Stimulated activated CD4-positive, alpha-beta T cell treated with anti-CD3 and anti-CD28 coated beads, Interleukin-12 subunit alpha, Interleukin-12 subunit beta, amount 100 ng/mL, for 24 hours (primary cell): ENCODE measurements around the gene NAV2.
A peak's percentile ranks its signal among the peaks of the same experiment; 100 is the strongest.
"Not testable (repeated sequence)": the region's sequence is repeated elsewhere in the genome, so short reads cannot be mapped to it uniquely, and the experiment has no call there.

Source experiments
- DNase-seq, 2 experiments: peaks; one replicate each; pipeline ENCODE4 v3.0.0-alpha.2; 2020; ENCODE audit warnings: low read depth in 2 of 2

Gene NAV2

DNA sequence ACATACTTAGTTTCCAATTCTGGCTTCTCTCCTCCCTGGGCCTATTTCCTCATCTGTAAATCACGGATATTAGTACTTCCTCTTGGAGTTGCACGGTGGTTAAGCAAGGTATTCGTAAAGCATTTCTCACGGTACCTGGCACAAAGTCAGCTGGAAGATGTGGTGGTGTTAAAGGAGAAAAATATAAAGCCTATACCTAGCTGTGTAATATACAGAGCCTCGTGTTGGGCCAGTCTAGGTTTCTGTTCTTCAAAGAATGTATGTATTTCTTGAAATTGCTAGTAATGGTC lies 400.5 kb downstream of the NAV2 start:
- no peak for DNase-seq

GRCh38 chr11:20114588-20114987 lies 402.0 kb downstream of the NAV2 start:
- DNase-seq, result no peak

- no peak for DNase-seq
Measured at GRCh38 chr11:20116825-20117224, 404.2 kb downstream of the NAV2 start.

DNA sequence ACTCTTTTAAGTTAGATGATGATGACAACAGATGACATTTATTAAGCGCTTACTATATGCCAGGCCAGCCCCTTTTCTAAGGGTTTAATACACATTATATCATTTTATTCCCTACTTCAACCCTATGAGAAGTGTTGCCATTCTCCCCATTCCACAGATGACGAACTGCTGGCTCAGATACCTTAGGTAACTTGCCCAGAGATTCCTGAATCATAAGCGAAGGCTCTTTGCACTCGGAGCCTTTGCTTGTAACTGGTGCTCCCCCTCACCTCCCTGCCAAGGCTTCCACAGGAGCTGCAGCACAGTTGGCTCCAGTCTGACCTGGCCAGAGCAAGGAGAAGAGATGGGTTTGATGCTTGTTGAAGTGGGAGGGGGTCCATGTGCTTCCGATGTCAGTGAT lies 404.7 kb downstream of the NAV2 start:
- DNase-seq, result no peak

DNA sequence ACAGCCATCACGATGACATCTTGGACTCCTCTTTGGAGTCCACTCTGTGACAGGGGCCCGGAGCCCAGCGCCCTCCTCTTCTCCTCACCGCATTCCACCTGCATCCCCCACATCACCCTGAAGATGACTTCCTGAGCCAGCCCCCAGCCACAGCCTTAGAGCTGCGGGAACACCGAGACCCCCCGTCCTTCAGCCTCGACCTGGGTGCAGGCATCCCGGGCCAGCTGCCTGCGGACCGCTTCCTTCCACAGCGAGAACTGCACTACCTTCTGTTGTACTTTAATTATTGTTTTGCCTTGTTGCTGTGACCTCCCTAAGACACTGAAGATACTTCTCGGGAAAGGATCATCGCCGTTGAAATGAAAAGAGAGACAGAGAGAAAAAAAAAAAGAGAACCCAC lies 405.6 kb downstream of the NAV2 start:
- DNase-seq, result no peak

- DNase-seq, result no peak
Measured at GRCh38 chr11:20119315-20119714, 406.7 kb downstream of the NAV2 start.

DNA sequence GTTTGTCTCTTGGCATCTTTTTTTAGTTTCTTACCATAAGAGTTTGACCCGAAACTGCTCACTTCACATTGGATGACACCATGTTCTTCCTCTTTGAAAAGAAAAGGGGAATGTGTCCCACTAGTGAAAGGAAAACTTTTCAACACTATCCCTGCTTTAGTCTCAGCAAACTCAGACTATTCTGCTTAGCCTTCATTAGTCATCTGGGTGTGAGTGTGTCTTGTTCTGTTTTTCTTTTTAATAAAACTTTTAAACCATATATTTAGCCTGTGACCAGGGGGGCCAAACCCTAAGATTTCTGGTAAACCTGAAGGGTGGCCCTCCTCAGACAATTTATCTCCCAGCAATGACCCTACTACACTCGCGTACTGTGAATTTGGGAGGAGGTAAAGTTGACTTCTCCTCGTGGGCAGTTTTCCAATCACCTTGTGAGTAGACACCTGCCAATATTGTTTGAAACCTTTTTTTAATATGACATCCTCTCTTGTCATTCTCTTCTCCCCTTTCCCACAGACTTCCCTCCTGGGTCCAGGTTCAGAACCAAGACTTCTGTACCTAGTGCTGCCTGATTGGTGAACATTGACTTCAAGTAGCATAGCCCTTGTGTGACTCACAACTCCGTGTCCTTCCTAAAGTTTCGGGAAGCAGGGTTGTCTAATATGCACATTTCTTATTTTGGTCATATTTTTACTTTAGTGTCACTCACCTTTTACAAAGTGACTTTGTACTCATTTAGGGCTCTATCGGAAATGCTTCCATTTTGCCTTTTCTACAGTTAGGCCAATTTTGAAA lies 407.7 kb downstream of the NAV2 start:
- DNase-seq, result no peak

DNA sequence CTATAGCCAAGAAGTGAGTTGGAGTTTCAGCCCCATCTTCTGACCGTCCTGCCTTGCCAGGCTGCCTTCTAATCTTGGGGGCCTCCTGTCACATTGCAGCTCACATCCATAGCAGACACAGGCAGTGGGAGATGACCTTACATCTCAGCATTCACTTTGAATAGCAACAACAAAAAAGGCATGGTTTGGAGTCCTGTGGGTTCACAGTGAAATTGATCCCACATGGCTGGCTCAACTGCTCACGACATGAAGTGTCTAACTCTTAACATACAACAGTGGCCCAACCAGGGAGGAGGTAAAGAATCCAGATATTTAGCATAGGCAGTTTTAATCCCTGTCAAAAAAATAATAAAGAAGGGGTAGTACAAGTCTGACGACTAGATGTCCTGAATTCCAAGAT lies 409.5 kb downstream of the NAV2 start:
- no peak for DNase-seq

- DNase-seq, result no peak
Measured at GRCh38 chr11:20125927-20126326, 413.3 kb downstream of the NAV2 start.

DNA sequence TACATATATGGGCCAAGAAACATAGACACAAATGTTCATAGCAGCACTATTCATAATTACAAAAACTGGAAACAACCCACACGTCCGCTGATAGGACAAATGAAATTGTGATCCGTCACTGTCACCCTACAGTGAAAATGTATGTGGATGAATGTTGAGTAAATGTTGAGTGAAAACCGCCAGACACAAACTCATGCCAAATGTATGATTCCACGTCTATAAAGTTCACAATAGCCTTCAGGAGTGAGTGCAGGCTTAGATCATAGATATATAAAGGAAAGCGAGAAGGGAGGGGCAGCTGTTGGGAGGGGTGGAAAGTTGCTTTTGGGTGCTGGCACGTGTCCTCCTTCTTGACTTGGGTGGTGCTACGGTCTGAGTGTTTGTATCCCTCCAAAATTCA lies 414.1 kb downstream of the NAV2 start:
- DNase-seq, result no peak

DNA sequence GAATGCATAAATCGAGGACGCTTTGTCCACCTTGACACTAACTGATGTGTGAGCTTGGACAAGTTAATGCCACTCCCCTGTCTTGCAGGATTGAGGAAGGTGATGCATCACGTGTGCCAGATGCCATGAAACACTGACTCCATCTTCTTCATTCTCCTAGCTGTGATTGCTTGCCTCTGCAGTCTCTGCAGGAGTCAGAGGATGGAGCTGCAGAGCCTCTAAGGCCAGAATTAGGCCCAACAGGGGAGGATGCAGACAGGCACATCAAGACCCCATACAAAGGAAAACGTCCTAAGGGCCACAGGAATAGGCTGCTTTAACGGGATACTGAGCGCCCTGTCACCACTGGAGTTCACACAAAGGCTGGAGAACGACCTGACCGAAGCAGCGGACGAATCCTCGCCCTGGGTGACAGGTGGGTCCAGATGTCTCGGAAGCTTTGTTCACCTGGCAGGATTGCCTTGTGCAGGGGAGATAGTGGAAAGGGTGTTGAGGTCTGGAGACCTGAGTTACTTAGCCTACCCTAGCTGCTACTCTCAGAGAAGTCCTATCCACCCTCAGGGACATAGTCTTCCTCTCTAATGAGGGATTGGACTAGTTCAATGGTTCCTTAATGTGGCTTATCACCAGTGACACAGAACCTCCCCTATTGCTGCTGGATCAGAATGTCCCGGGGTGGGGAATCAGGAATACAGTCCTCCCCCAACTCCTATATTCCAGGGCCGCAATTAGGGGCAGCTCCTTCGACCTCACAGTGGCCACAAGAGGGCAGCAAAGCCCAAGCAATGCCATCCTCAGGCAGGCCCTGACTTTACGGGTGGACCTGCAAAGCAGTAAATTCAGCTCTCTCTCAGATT lies 415.3 kb downstream of the NAV2 start:
- DNase-seq, result peak; percentile 52 to 72

GRCh38 chr11:20128528-20128825 lies 415.8 kb downstream of the NAV2 start:
- not testable (repeated sequence) for DNase-seq

DNA sequence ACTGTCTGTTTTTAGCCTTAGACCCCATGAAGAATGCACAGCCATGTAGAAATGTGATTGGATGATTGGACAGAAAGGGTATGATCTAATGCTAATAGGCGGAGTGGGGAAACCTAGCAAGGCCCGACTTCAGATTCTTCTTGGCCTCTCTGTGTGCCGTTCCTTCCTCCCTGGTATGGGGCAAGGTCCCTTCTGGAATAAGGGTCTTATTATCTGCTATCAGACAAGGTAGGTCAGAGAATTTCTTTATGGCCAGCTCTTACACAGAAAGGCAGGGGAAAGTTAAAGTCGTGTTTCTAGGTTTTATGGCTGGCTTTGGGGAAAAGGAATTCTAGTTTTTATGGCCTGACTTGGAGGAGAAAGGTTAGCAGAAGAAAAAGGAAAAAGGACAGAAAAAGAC lies 417.0 kb downstream of the NAV2 start:
- DNase-seq, result no peak

GRCh38 chr11:20131788-20132666 lies 419.4 kb downstream of the NAV2 start:
- DNase-seq, result peak in 1 of 2 experiments; percentile 37

- DNase-seq, result no peak
Measured at GRCh38 chr11:20132667-20133039, 420.0 kb downstream of the NAV2 start.

- DNase-seq, result no peak
Measured at GRCh38 chr11:20134991-20135736, 422.5 kb downstream of the NAV2 start.

DNA sequence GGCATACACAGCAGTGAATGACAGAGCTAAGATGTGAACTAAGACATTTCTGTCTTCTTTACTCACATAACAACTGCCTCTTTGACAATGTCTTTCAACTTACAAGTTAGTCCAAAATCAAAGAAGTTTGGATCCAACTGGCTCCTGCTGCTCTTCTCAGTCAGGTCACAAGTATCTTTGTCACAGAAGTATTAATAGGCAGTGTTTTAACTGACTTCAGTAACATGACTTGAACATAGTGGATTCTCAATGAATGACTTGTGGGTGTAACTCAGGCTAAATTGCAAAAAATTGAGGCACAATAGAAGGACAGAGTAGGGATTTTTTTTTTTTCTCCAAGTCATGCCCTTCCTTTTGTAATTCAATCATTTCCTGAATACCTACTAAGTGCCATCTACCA lies 425.0 kb downstream of the NAV2 start:
- no peak for DNase-seq

- no peak for DNase-seq
Measured at GRCh38 chr11:20138707-20139106, 426.1 kb downstream of the NAV2 start.

DNA sequence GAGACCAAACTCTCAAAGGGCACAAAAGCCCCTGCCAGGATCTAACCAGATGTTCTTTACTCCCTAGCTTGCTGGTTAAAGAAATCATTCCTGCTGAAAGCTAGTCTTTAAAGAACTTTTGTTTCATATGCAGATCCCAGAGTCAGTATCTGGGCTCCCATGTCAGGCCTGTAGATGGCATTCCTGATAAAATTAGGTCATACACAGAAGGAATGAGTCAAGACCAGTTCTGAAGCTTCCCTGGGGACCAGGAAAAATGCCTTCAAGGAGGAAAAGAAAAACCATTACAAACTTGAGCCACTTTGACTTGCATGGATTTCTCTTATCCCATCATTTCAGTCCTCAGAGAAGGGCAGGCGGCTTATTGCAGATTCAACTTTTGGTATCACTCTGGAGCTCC lies 441.7 kb downstream of the NAV2 start:
- no peak for DNase-seq

DNA sequence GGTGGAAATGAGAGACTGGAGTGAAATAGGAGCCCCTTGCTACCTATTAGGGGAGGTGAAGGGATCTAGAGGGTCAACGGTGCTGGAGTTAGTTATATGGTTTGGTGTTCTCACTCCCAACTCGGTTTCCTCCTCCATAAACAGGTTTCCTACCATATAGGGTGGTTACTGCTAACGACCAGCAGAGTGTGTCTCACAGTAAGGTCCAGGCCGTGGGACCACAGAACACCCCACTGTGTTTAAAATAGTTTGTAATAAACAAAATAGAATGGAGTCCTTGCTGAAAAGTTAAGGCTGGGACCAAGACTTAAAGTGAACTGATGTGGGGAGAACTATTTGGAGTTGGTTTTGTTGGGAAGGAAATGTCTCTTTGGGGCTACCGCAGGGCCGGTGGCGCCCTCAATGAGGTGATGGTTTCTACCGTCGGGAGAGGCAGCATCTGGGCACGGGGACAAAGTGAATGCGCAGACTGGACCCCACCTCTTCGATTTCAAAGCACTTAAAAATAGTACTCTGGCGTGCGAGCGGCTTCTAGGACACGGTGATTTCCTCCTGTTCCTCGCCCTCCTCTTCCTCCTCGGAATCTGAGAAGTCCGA lies 443.1 kb downstream of the NAV2 start:
- no peak for DNase-seq

GRCh38 chr11:20156280-20156875 lies 443.7 kb downstream of the NAV2 start:
- DNase-seq, result peak in 1 of 2 experiments; percentile 42
